Heart left ventricle (tissue), 16 donors: ENCODE measurements around the gene MYO10. TPM values are rescaled to one million over a fixed set of nuclear protein-coding genes. Genes with fewer than 3 reads are reported as not detected.

Source experiments
- ATAC-seq, 4 donors: fragments of 200-7000 bp; cut with Tn5 transposase; one replicate each; pipeline ENCODE4 v1.9.1; 2020 to 2022; ENCODE audit warnings: moderate library complexity in 4 of 4, mild to moderate bottlenecking in 3 of 4, moderate number of reproducible peaks in 1 of 4
- DNase-seq, 5 donors: peaks; one replicate each; pipeline ENCODE4 v3.0.0-alpha.2; 2020
- H3K27ac ChIP-seq, 12 donors: fragments of 200-600 bp; sonication (generic) in 4 of 12; one replicate each; pipeline versions ENCODE4 v1.5.0 to v1.8.0; 2016 to 2022; ENCODE audit warnings: mild to moderate bottlenecking in 2 of 12
- H3K27me3 ChIP-seq, 9 donors: fragments of 200-600 bp; sonication (generic) in 2 of 9; one replicate each; pipeline versions ENCODE4 v1.5.1 to v1.8.0; 2016 to 2022; ENCODE audit warnings: mild to moderate bottlenecking in 3 of 9
- H3K36me3 ChIP-seq, 9 donors: fragments of 200-600 bp; sonication (generic) in 2 of 9; one replicate each; pipeline versions ENCODE4 v1.5.0 to v1.8.0; 2018 to 2022; ENCODE audit warnings: mild to moderate bottlenecking in 2 of 9
- H3K4me1 ChIP-seq, 12 donors: fragments of 200-600 bp; sonication (generic) in 4 of 12; one replicate each; pipeline versions ENCODE4 v1.5.0 to v1.8.0; 2016 to 2022; ENCODE audit warnings: mild to moderate bottlenecking in 3 of 12
- H3K4me3 ChIP-seq, 12 donors: fragments of 200-600 bp; sonication (generic) in 4 of 12; one replicate each; pipeline versions ENCODE4 v1.5.0 to v1.8.0; 2017 to 2022; ENCODE audit warnings: mild to moderate bottlenecking in 9 of 12, moderate library complexity in 4 of 12
- H3K9me3 ChIP-seq, 12 donors: fragments of 200-600 bp; sonication (generic) in 4 of 12; one replicate each; pipeline versions ENCODE4 v1.5.0 to v1.8.0; 2016 to 2022; ENCODE audit warnings: mild to moderate bottlenecking in 1 of 12
- POLR2A ChIP-seq, 2 donors: fragments of 450-650 bp; IDR thresholded peaks; one replicate each; pipeline ENCODE4 v1.6.1; 2017; ENCODE audit warnings: antibody characterized with exemption in 2 of 2, mild to moderate bottlenecking in 2 of 2, moderate library complexity in 2 of 2
- WGBS, 4 donors: extraction: QIAGEN DNeasy Blood & Tissue Kit in 2 of 4; methylation state at CpG; one replicate each; pipeline versions ENCODE4 v1.1.5 to v1.1.7; 2013 to 2018; 5-methylcytosine and 5-hydroxymethylcytosine counted together
- intact Hi-C, 10 donors: fragments of 100-400 bp; cut with DNase I; formaldehyde crosslinking; loops; one replicate each; pipeline versions ENCODE4 v1.11.1 to v1.14.2; 2022
- polyA plus RNA-seq, 2 donors: library from polyadenylated mRNA; stranded (reverse); fragments of 200-250 nt; gene quantifications; one replicate each; pipeline ENCODE4 v1.2.3, GENCODE V29; 2013
- total RNA-seq, 9 donors: library from RNA; depleted of rRNA in 2 of 9; stranded (reverse); fragments of >200 nt in 2 of 9; fragmentation: NEBNext Ultra II Directional in 3 of 9; extraction: Animal tissue kit (Norgen Biotek cat#: 25700) in 3 of 9; gene quantifications; one replicate each; pipeline versions ENCODE4 v1.1.0 to v1.2.4, GENCODE V29; 2016 to 2023
- TF ChIP-seq, protein P1 (sequence below), 12 donors: fragments of 200-600 bp; sonication (generic) in 4 of 12; IDR thresholded peaks; one replicate each; pipeline versions ENCODE4 v1.5.0 to v1.8.0; 2018 to 2022; ENCODE audit warnings: antibody characterized with exemption in 12 of 12, mild to moderate bottlenecking in 5 of 12
- donor health status: ischemic (EF 13 %, LVEDD 7.1; RV severe dilation, severe dysfunction).
- donor health status: healthy with polysubstance abuse.
- donor health status: DM: no; HTN: yes; CAD: no.
- donor health status: DM: no; HTN: no; CAD: no.
- donor health status: ischemic (EF 25% LVEDD 6.9; RV normal size, moderate dysfunction).
- donor health status: ischemic (EF 25% LVEDD 5.7; RV mildly dilated, moderate dysfunction).
- donor health status: healthy.
- donor health status: DM: yes; HTN: yes; CAD: no.
- donor health status: ischemic (EF 35%, LVEDD 5.7; RV mildly dilated, moderate dysfunction).
- donor health status: nonischemic (EF 11% LVEDD 7.7; RV severe dilation, severe dysfunction).
- donor health status: DM: yes; HTN: yes; CAD: no.
- donor health status: PGD.
- donor health status: ischemic (EF 29% LVEDD 5.4; RV normal size, mild dysfunction).
- donor health status: nonischemic (EF 23%, LVEDD 6.1; RV moderate dilation, normal function).

The MYO10 gene
- total and polyA plus RNA-seq, 11 donors: 2.0 to 17.3 (median 3.8) TPM

- no peak for ATAC-seq
- Histone ChIP-seq H3K36me3 (no peaks in the 10 kb centered on the region), H3K27ac (no peak overlapping the region), H3K27me3 (no peaks in the 10 kb centered on the region), H3K4me3 (no peak overlapping the region), H3K9me3 (no peaks in the 10 kb centered on the region), H3K4me1 (no peaks in the 10 kb centered on the region)
- no peak for TF ChIP-seq POLR2A (IDR thresholded peaks at IDR 0.05)
- TF ChIP-seq, protein P1, sequence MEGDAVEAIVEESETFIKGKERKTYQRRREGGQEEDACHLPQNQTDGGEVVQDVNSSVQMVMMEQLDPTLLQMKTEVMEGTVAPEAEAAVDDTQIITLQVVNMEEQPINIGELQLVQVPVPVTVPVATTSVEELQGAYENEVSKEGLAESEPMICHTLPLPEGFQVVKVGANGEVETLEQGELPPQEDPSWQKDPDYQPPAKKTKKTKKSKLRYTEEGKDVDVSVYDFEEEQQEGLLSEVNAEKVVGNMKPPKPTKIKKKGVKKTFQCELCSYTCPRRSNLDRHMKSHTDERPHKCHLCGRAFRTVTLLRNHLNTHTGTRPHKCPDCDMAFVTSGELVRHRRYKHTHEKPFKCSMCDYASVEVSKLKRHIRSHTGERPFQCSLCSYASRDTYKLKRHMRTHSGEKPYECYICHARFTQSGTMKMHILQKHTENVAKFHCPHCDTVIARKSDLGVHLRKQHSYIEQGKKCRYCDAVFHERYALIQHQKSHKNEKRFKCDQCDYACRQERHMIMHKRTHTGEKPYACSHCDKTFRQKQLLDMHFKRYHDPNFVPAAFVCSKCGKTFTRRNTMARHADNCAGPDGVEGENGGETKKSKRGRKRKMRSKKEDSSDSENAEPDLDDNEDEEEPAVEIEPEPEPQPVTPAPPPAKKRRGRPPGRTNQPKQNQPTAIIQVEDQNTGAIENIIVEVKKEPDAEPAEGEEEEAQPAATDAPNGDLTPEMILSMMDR (IDR thresholded peaks at IDR 0.05): no peak
- no peak for DNase-seq
- intact Hi-C loops: no loop called here
- WGBS, 4 donors: 36 to 62% (median 54%) methylated on average over 1 of the region's 1 CpG
Observed at GRCh38 chr5:16965581-16965980, 29.5 kb upstream of the MYO10 start.

GRCh38 chr5:16963821-16964220 lies 27.7 kb upstream of the MYO10 start:
- ATAC-seq: no peak
- 87 to 95% (median 93%) methylated on average over 7 of the region's 7 CpGs for WGBS, 4 donors
- intact Hi-C loops: no loop called here

GRCh38 chr5:16961131-16961530 lies 25.0 kb upstream of the MYO10 start:
- Histone ChIP-seq H3K9me3 (no peaks in the 10 kb centered on the region), H3K4me1 (no peaks in the 10 kb centered on the region), H3K4me3 (no peak overlapping the region), H3K27me3 (no peaks in the 10 kb centered on the region), H3K27ac (no peak overlapping the region), H3K36me3 (no peaks in the 10 kb centered on the region)
- DNase-seq: no peak
- ATAC-seq: no peak
- TF ChIP-seq, protein P1 (IDR thresholded peaks at IDR 0.05): no peak
- no peak for TF ChIP-seq POLR2A (IDR thresholded peaks at IDR 0.05)
- 82 to 87% (median 84%) methylated on average over 7 of the region's 7 CpGs for WGBS, 4 donors
- intact Hi-C loops: no loop called here

More at GRCh38 chr5:16963821-16964220, 27.7 kb upstream of the MYO10 start:
- Histone ChIP-seq H3K4me3 (no peak overlapping the region), H3K27me3 (no peaks in the 10 kb centered on the region), H3K27ac (no peak overlapping the region), H3K4me1 (no peaks in the 10 kb centered on the region), H3K9me3 (no peaks in the 10 kb centered on the region), H3K36me3 (no peaks in the 10 kb centered on the region)
- TF ChIP-seq, protein P1 (IDR thresholded peaks at IDR 0.05): no peak
- no peak for TF ChIP-seq POLR2A (IDR thresholded peaks at IDR 0.05)
- no peak for DNase-seq

GRCh38 chr5:16957304-16958196 lies 21.5 kb upstream of the MYO10 start:
- Histone ChIP-seq H3K9me3 (no peaks in the 10 kb centered on the region), H3K4me3 (no peak overlapping the region), H3K27me3 (no peaks in the 10 kb centered on the region), H3K4me1 (no peaks in the 10 kb centered on the region), H3K36me3 (no peaks in the 10 kb centered on the region), H3K27ac (no peak overlapping the region)
- 89 to 94% (median 92%) methylated on average over 13 of the region's 13 CpGs for WGBS, 4 donors
- TF ChIP-seq, protein P1 (IDR thresholded peaks at IDR 0.05): no peak
- no peak for TF ChIP-seq POLR2A (IDR thresholded peaks at IDR 0.05)
- intact Hi-C loops: no loop called here
- no peak for ATAC-seq
- DNase-seq: no peak
